ENCODE measurements around the gene SPIN2B. TPM values are rescaled to one million over a fixed set of nuclear protein-coding genes. Genes with fewer than 3 reads are reported as not detected.
A peak's percentile ranks its signal among the peaks of the same experiment; 100 is the strongest.
"Not testable (repeated sequence)": the region's sequence is repeated elsewhere in the genome, so short reads cannot be mapped to it uniquely, and the experiment has no call there.

Gene SPIN2B
- total RNA-seq, 2 donors from 2014 or later, result 12.0 to 16.4 TPM

GRCh38 chrX:57104921-57105398 is 16.4 kb downstream of the SPIN2B start:
- Mint-ChIP-seq H3K27me3 (ENCODE audit: insufficient read depth) (no peaks in the 10 kb centered on the region), H3K4me3 (no peak overlapping the region), H3K27ac (no peak overlapping the region), H3K9me3 (peaks cover 95% of the 10 kb centered on the region), H3K4me1 (no peaks in the 10 kb centered on the region), H3K36me3 (ENCODE audit: low read depth) (peaks cover 96% of the 10 kb centered on the region)
- no peak for TF ChIP-seq CTCF (conservative IDR thresholded peaks at IDR 0.05)
- Histone ChIP-seq H3K27me3 (ENCODE audit: control insufficient read depth, insufficient read depth, low read length, poor library complexity, severe bottlenecking) (no peaks in the 10 kb centered on the region), H3K9ac (ENCODE audit: extremely low read depth, low read length, poor library complexity, severe bottlenecking) (no peak overlapping the region), H3K36me3 (ENCODE audit: control insufficient read depth, insufficient read depth, low read length) (peaks cover 35% of the 10 kb centered on the region), H3K4me3 (ENCODE audit: low read length) (no peak overlapping the region), H3K27ac (ENCODE audit: low read depth, low read length) (no peak overlapping the region), H3K9me3 (ENCODE audit: control insufficient read depth, low read length) (peaks cover 53% of the 10 kb centered on the region), H3K4me1 (ENCODE audit: control insufficient read depth, insufficient read depth, low read length) (no peaks in the 10 kb centered on the region)
- WGBS, 2 experiments (ENCODE audit: insufficient coverage in 1 of 2, insufficient read length in 1 of 2), result 87% methylated on average over 2 of the region's 2 CpGs; no CpG with 5 or more reads in 1 of the 2 experiments
- peak; percentile 51 for DNase-seq

- Mint-ChIP-seq H3K4me3 (no peak overlapping the region), H3K4me1 (no peaks in the 10 kb centered on the region), H3K36me3 (ENCODE audit: low read depth) (peaks cover 96% of the 10 kb centered on the region), H3K27me3 (ENCODE audit: insufficient read depth) (no peaks in the 10 kb centered on the region), H3K9me3 (peaks cover 95% of the 10 kb centered on the region), H3K27ac (no peak overlapping the region)
- no peak for TF ChIP-seq CTCF (conservative IDR thresholded peaks at IDR 0.05)
- H3K4me3 ChIP-seq (ENCODE audit: low read length), result no peak overlapping the region
- H3K27ac ChIP-seq (ENCODE audit: low read depth, low read length), result no peak overlapping the region
- peaks cover 56% of the 10 kb centered on the region for H3K9me3 ChIP-seq (ENCODE audit: control insufficient read depth, low read length)
- peaks cover 35% of the 10 kb centered on the region for H3K36me3 ChIP-seq (ENCODE audit: control insufficient read depth, insufficient read depth, low read length)
- WGBS, 2 experiments (ENCODE audit: insufficient coverage in 1 of 2, insufficient read length in 1 of 2), result 89 to 96% methylated on average over 1 to 4 of the region's 4 CpGs
- H3K27me3 ChIP-seq (ENCODE audit: control insufficient read depth, insufficient read depth, low read length, poor library complexity, severe bottlenecking), result no peaks in the 10 kb centered on the region
- DNase-seq, result no peak
- H3K4me1 ChIP-seq (ENCODE audit: control insufficient read depth, insufficient read depth, low read length), result no peaks in the 10 kb centered on the region
- H3K9ac ChIP-seq (ENCODE audit: extremely low read depth, low read length, poor library complexity, severe bottlenecking), result no peak overlapping the region
Observed at GRCh38 chrX:57104406-57104805, 16.9 kb downstream of the SPIN2B start.

- no peaks in the 10 kb centered on the region for H3K4me1 ChIP-seq (ENCODE audit: control insufficient read depth, insufficient read depth, low read length)
- no peaks in the 10 kb centered on the region for H3K27me3 ChIP-seq (ENCODE audit: control insufficient read depth, insufficient read depth, low read length, poor library complexity, severe bottlenecking)
- Mint-ChIP-seq H3K36me3 (ENCODE audit: low read depth) (peaks cover 96% of the 10 kb centered on the region), H3K27ac (no peak overlapping the region), H3K4me3 (no peak overlapping the region), H3K9me3 (peaks cover 95% of the 10 kb centered on the region), H3K27me3 (ENCODE audit: insufficient read depth) (no peaks in the 10 kb centered on the region), H3K4me1 (no peaks in the 10 kb centered on the region)
- no peak for TF ChIP-seq CTCF (conservative IDR thresholded peaks at IDR 0.05)
- H3K9me3 ChIP-seq (ENCODE audit: control insufficient read depth, low read length), result peaks cover 60% of the 10 kb centered on the region
- no peak overlapping the region for H3K9ac ChIP-seq (ENCODE audit: extremely low read depth, low read length, poor library complexity, severe bottlenecking)
- H3K27ac ChIP-seq (ENCODE audit: low read depth, low read length), result no peak overlapping the region
- no peak for DNase-seq
- no peak overlapping the region for H3K4me3 ChIP-seq (ENCODE audit: low read length)
- WGBS, 2 experiments (ENCODE audit: insufficient coverage in 1 of 2, insufficient read length in 1 of 2), result 87% methylated on average over 3 of the region's 3 CpGs; no CpG with 5 or more reads in 1 of the 2 experiments
- H3K36me3 ChIP-seq (ENCODE audit: control insufficient read depth, insufficient read depth, low read length), result peaks cover 35% of the 10 kb centered on the region
Observed at GRCh38 chrX:57103489-57103888, 17.9 kb downstream of the SPIN2B start.

- H3K9me3 Mint-ChIP-seq, result peaks cover 95% of the 10 kb centered on the region
- not testable (repeated sequence) for H3K9ac ChIP-seq (ENCODE audit: extremely low read depth, low read length, poor library complexity, severe bottlenecking)
- 90 to 100% methylated on average over 2 to 6 of the region's 6 CpGs for WGBS, 2 experiments (ENCODE audit: insufficient coverage in 1 of 2, insufficient read length in 1 of 2)
Observed at GRCh38 chrX:57102918-57103317, 18.4 kb downstream of the SPIN2B start.

More at GRCh38 chrX:57102918-57103317, 18.4 kb downstream of the SPIN2B start:
- not testable (repeated sequence) for H3K27me3 ChIP-seq (ENCODE audit: control insufficient read depth, insufficient read depth, low read length, poor library complexity, severe bottlenecking); H3K4me3 ChIP-seq (ENCODE audit: low read length); H3K4me1 Mint-ChIP-seq; H3K27ac Mint-ChIP-seq; H3K27me3 Mint-ChIP-seq (ENCODE audit: insufficient read depth); H3K4me1 ChIP-seq (ENCODE audit: control insufficient read depth, insufficient read depth, low read length); H3K4me3 Mint-ChIP-seq; H3K27ac ChIP-seq (ENCODE audit: low read depth, low read length); DNase-seq
- H3K36me3 Mint-ChIP-seq (ENCODE audit: low read depth), result peaks cover 96% of the 10 kb centered on the region
- peaks cover 55% of the 10 kb centered on the region for H3K9me3 ChIP-seq (ENCODE audit: control insufficient read depth, low read length)
- peaks cover 29% of the 10 kb centered on the region for H3K36me3 ChIP-seq (ENCODE audit: control insufficient read depth, insufficient read depth, low read length)
